ENCODE data around the gene UBR2.
"Not testable (repeated sequence)": the region's sequence is repeated elsewhere in the genome, so short reads cannot be mapped to it uniquely, and the experiment has no call there.

Gene UBR2

GRCh38 chr6:42566614-42567208 is 2.9 kb downstream of the UBR2 start:
- no peak for TF ChIP-seq ZNF274 (IDR thresholded peaks at IDR 0.05; ENCODE audit: low read depth, low read length)
- peak overlapping the region; percentile 71; the same call in 1 of the 2 replicates for H3K4me3 ChIP-seq (ENCODE audit: low read length)

DNA sequence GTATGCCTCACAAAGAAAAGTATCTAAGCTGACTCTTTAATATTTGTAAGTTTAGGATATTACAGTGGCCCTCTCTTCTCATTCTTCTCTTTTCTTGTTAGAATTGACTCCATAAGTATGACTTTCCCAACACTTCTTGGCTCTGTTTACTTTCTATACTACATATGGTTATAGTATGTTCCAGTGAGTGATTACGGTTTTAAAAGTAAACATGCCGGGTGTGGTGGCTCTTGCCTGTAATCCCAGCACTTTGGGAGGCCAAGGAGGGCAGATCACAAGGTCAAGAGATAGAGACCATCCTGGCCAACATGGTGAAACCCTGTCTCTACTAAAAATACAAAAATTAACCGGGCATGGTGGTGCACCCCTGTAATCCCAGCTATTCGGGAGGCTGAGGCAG is 3.4 kb downstream of the UBR2 start:
- H3K4me3 ChIP-seq (ENCODE audit: low read length), result not testable (repeated sequence)

DNA sequence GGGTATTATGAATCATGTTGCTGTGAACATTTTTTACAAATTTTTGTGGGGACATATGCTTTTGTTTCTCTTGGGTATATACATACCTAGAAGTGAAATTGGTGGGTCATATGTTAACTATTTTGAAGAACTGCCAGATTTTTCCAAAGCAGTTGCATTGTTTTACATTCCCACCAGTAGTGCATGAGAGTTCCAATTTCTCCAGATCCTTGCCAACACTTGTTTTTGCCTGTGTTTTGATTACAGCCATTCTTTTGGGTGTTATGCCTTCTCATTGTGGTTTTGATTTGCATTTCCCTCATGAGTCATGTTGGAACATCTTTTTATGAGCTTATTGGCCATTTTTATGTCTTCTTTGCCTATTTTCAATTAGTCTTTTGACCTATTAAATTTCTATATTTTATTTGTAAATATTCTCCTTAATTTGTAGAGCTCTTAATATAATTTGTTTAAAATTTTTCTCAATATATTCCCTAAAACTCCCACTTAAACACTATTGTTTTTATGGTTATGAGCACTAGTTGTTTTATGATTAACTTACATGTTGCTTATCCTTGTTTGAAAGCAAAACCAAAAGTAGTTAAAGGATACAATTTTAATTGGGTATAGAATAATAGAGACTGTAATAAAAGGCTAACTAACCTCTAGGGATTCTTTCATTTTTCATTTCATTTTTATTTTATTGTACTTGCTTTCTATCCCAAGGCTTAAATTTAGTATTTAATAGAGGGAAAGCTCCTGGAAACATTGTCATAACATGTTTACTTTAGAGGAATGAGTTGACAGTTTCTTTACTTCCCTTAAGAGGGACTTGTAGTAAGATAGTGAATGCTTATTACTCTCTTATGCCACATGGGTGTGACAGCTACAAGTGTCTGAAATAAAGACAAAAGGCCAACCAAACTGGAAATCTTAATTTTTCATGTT is 5.5 kb downstream of the UBR2 start:
- no peak for TF ChIP-seq ZNF274 (IDR thresholded peaks at IDR 0.05; ENCODE audit: low read depth, low read length)
- no peak overlapping the region for H3K4me3 ChIP-seq (ENCODE audit: low read length)

DNA sequence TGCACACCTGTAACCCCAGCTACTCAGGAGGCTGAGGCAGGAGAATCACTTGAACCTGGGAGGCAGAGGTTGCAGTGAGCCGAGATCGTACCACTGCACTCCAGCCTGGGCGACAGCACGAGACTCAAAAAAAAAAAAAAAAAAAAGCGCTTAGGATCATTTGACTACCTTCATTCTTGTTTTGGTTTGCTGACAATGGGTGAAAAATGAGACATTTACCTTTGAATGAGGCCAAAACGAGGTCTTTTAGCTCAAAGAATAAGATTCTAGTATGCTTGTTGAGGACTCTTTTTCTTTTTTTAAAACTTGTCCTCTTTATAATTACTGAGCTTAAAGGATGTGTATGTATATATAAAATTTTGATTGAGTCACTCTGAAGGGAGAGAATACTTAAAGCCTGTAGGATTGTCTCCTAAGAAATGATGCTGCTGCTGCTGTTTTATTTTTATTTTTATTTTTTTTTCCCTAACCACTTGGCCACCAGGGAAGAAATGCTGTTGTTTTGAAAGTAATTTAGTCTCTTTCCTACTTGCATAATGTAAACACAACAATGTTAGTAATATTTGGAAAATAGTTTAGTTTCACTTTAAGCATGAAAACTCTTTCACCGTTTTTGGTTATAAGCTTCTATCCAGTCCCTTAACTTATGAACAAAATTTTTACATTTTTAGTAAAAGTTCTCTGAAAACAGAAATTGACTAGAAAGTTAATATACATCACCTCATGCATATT is 7.9 kb downstream of the UBR2 start:
- no peak for TF ChIP-seq ZNF274 (IDR thresholded peaks at IDR 0.05; ENCODE audit: low read depth, low read length)
- H3K4me3 ChIP-seq (ENCODE audit: low read length), result peak overlapping the region; percentile 33

GRCh38 chr6:42572523-42572922 is 8.7 kb downstream of the UBR2 start:
- no peak for TF ChIP-seq ZNF274 (IDR thresholded peaks at IDR 0.05; ENCODE audit: low read depth, low read length)
- peak overlapping the region; percentile 47; the same call in 1 of the 2 replicates for H3K4me3 ChIP-seq (ENCODE audit: low read length)

GRCh38 chr6:42576538-42576937 is 12.7 kb downstream of the UBR2 start:
- not testable (repeated sequence) for H3K4me3 ChIP-seq (ENCODE audit: low read length)

DNA sequence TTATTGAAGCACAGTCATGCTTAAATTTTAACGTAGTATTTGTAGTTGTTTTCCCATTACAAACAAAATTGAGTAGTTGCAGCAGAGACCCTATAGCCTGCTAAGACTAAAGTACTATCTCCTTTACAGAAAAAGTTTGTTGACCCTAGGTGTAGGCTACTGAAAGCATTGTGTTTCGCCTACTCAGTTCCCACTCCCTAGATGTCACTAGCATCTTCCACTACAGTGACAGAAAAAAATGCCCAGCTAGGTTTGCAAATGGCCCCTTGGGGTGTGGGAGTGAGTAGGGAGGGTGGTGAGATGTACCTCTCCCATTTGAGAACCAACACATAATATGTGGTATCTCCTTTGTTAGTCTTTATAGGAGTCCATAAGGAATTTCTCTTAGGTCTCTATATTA is 34.5 kb downstream of the UBR2 start:
- no peak overlapping the region for H3K4me3 ChIP-seq (ENCODE audit: low read length)
- TF ChIP-seq ZNF274 (IDR thresholded peaks at IDR 0.05; ENCODE audit: low read depth, low read length), result no peak

- TF ChIP-seq ZNF274 (IDR thresholded peaks at IDR 0.05; ENCODE audit: low read depth, low read length), result no peak
- H3K4me3 ChIP-seq (ENCODE audit: low read length), result no peak overlapping the region
These were observed 35.7 kb downstream of the UBR2 start for GRCh38 chr6:42599558-42599957.

DNA sequence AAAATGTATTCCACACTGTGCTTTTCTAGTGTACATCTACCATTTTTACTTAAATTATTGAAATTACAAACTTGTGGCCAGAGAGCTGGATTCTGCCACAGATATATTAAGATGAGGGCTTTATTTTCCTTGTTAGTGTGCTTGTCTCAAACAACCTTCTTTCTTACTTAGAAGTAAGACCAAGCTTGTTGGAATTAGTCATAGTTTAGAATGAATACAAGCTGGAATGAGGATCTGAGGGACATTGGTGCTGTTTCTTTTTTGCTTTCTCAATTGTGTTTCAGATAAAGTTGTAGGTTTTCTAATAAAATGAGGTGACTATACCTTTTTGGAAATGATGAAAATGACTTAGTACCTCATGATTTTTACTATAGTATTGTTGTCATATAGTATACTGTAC is 40.3 kb downstream of the UBR2 start:
- TF ChIP-seq ZNF274 (IDR thresholded peaks at IDR 0.05; ENCODE audit: low read depth, low read length), result no peak
- H3K4me3 ChIP-seq (ENCODE audit: low read length), result no peak overlapping the region

- H3K4me3 ChIP-seq (ENCODE audit: low read length), result not testable (repeated sequence)
These were observed 40.9 kb downstream of the UBR2 start for GRCh38 chr6:42604699-42605098.

DNA sequence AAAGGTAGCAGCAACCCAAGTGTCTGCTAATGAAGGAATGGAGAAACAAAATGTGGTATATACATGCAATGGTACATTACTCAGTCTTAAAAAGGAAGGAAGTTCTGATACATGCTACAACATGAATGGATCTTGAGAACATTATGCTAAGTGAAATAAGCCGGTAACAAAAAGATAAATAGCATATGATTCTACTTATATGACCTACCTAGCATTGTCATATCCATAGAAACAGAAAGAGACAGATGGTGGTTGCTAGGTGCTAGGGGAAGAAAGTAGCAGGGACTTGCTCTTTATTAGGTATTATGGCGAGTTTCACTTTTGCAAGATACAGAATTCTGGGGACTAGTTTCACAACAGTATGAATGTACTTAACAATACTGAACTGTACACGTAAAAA is 46.6 kb downstream of the UBR2 start:
- TF ChIP-seq ZNF274 (IDR thresholded peaks at IDR 0.05; ENCODE audit: low read depth, low read length), result no peak
- H3K4me3 ChIP-seq (ENCODE audit: low read length), result no peak overlapping the region

DNA sequence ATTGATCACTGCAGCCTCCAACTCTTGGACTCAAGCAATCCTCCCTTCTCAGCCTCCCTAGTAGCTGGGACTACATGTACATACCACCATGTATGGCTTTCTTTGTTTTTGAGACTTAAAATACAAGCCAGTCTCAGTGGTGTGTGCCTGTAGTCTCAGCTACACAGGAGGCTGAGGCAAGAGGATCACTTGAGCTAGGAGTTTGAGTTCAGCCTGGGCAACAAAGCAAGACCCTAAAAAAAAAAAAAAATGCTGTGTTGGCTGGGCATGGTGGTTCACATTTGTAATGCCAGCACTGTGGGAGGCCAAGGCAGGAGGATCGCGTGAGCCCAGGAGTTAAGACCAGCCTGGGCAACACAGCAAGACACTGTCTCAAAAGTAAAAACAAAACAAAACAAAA is 51.7 kb downstream of the UBR2 start:
- no peak overlapping the region for H3K4me3 ChIP-seq (ENCODE audit: low read length)
- TF ChIP-seq ZNF274 (IDR thresholded peaks at IDR 0.05; ENCODE audit: low read depth, low read length), result no peak

- TF ChIP-seq ZNF274 (IDR thresholded peaks at IDR 0.05; ENCODE audit: low read depth, low read length), result no peak
- H3K4me3 ChIP-seq (ENCODE audit: low read length), result no peak overlapping the region
These were observed 52.9 kb downstream of the UBR2 start for GRCh38 chr6:42616716-42617115.

DNA sequence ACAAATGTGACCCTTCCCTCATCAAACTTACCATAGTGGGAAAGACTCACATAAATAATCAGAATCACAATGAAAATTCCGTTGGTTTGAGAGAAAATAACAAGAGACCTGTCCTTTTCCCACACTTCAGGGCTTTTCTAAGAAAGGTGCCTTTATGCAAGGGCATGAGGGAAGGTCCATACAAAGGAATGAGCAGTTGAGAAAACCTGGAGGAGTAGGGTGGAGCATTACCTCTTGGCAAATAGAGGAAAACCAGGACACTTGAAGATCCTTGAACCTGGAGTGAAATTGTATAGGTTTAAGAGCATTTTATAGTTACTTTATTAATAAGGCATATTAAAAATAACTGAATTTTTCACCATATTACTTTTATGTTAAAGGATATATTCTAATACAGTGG is 54.3 kb downstream of the UBR2 start:
- H3K4me3 ChIP-seq (ENCODE audit: low read length), result no peak overlapping the region

GRCh38 chr6:42618686-42619085 is 54.9 kb downstream of the UBR2 start:
- no peak overlapping the region for H3K4me3 ChIP-seq (ENCODE audit: low read length)
- no peak for TF ChIP-seq ZNF274 (IDR thresholded peaks at IDR 0.05; ENCODE audit: low read depth, low read length)

More for the DNA sequence above, 54.3 kb downstream of the UBR2 start:
- no peak for TF ChIP-seq ZNF274 (IDR thresholded peaks at IDR 0.05; ENCODE audit: low read depth, low read length)
